ENCODE results near the gene MAP7D1.
A peak's percentile ranks its signal among the peaks of the same experiment; 100 is the strongest.

DNA sequence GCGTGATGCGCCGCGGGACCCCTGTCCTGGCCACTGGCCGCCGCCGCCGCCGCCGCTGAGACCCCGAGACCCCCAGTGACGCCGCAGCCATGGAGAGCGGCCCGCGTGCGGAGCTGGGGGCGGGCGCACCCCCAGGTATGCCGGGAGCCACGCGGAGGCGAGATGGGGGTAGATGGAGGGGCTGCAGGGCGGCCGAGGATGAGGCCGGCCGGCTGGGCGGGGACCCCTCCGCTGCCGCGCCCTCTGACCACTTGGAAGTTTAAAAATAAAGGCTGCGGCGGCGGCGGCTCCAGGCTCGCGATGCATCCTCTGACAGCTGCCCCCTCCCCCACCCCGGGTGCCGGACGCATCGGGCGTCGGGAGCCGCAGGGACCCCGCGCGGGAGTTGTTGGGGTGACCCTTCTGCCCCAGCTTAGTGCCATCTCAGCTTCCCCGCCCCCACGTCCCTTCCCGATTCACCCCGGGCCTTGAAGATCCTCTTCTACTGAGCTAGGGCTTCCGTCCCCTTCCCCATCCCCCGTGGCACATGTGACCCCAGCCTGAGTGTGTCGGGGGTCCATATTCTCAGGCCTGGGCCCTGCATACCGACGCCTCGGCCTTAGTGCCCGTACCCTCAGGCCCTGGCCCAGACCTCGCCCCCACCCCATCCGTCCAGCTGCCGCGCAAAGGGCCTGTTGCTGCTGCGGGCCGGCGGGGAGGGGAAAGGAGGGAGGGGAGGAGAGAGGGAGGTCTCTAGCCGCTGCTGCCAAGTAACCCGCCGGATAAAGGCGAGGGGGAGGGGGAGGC is 562 bp downstream of the MAP7D1 start:
- TF ChIP-seq POLR2A (IDR thresholded peaks at IDR 0.05; ENCODE audit: low read depth, low read length) (peak; percentile 70; the same call in 1 of the 2 replicates), EED (IDR thresholded peaks at IDR 0.05; ENCODE audit: low read depth) (no peak), SIX5 (IDR thresholded peaks at IDR 0.05; ENCODE audit: low read depth, low read length, severe bottlenecking) (no peak), NFYA (IDR thresholded peaks at IDR 0.05; ENCODE audit: borderline replicate concordance, low read depth, low read length) (no peak), POLR2AphosphoS5 (IDR thresholded peaks at IDR 0.05; ENCODE audit: low read length) (peak; percentile 55), SIN3A (IDR thresholded peaks at IDR 0.05; ENCODE audit: low read depth, low read length) (no peak)
- TF ChIP-seq, protein P1, sequence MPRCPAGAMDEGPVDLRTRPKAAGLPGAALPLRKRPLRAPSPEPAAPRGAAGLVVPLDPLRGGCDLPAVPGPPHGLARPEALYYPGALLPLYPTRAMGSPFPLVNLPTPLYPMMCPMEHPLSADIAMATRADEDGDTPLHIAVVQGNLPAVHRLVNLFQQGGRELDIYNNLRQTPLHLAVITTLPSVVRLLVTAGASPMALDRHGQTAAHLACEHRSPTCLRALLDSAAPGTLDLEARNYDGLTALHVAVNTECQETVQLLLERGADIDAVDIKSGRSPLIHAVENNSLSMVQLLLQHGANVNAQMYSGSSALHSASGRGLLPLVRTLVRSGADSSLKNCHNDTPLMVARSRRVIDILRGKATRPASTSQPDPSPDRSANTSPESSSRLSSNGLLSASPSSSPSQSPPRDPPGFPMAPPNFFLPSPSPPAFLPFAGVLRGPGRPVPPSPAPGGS (IDR thresholded peaks at IDR 0.05; ENCODE audit: borderline replicate concordance, insufficient read depth, low read depth, low read length, poor library complexity, severe bottlenecking), result no peak
- TF ChIP-seq, protein P2, sequence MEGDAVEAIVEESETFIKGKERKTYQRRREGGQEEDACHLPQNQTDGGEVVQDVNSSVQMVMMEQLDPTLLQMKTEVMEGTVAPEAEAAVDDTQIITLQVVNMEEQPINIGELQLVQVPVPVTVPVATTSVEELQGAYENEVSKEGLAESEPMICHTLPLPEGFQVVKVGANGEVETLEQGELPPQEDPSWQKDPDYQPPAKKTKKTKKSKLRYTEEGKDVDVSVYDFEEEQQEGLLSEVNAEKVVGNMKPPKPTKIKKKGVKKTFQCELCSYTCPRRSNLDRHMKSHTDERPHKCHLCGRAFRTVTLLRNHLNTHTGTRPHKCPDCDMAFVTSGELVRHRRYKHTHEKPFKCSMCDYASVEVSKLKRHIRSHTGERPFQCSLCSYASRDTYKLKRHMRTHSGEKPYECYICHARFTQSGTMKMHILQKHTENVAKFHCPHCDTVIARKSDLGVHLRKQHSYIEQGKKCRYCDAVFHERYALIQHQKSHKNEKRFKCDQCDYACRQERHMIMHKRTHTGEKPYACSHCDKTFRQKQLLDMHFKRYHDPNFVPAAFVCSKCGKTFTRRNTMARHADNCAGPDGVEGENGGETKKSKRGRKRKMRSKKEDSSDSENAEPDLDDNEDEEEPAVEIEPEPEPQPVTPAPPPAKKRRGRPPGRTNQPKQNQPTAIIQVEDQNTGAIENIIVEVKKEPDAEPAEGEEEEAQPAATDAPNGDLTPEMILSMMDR (IDR thresholded peaks at IDR 0.05 in 2 of 3, conservative IDR thresholded peaks at IDR 0.05 in 1 of 3; ENCODE audit: control insufficient read depth in 2 of 3, extremely low read depth in 1 of 3, insufficient read depth in 1 of 3, low read depth in 3 of 3, low read length in 3 of 3), result no peak
- TF ChIP-seq, protein P3, sequence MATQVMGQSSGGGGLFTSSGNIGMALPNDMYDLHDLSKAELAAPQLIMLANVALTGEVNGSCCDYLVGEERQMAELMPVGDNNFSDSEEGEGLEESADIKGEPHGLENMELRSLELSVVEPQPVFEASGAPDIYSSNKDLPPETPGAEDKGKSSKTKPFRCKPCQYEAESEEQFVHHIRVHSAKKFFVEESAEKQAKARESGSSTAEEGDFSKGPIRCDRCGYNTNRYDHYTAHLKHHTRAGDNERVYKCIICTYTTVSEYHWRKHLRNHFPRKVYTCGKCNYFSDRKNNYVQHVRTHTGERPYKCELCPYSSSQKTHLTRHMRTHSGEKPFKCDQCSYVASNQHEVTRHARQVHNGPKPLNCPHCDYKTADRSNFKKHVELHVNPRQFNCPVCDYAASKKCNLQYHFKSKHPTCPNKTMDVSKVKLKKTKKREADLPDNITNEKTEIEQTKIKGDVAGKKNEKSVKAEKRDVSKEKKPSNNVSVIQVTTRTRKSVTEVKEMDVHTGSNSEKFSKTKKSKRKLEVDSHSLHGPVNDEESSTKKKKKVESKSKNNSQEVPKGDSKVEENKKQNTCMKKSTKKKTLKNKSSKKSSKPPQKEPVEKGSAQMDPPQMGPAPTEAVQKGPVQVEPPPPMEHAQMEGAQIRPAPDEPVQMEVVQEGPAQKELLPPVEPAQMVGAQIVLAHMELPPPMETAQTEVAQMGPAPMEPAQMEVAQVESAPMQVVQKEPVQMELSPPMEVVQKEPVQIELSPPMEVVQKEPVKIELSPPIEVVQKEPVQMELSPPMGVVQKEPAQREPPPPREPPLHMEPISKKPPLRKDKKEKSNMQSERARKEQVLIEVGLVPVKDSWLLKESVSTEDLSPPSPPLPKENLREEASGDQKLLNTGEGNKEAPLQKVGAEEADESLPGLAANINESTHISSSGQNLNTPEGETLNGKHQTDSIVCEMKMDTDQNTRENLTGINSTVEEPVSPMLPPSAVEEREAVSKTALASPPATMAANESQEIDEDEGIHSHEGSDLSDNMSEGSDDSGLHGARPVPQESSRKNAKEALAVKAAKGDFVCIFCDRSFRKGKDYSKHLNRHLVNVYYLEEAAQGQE (IDR thresholded peaks at IDR 0.05; ENCODE audit: low read depth, low read length), result no peak
- TF ChIP-seq, protein P4, sequence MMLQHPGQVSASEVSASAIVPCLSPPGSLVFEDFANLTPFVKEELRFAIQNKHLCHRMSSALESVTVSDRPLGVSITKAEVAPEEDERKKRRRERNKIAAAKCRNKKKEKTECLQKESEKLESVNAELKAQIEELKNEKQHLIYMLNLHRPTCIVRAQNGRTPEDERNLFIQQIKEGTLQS (IDR thresholded peaks at IDR 0.05; ENCODE audit: borderline replicate concordance, extremely low read depth, low read depth, low read length), result no peak
